GM19025 (cell line): ENCODE measurements around the gene FOXK2.

Experiments
- ATAC-seq: cut with Tn5 transposase; IDR thresholded peaks from one replicate; pipeline ENCODE4 v1.9.1; 2021; ENCODE audit warnings: mild to moderate bottlenecking, low read depth, moderate library complexity; ENCODE audit not compliant: unreplicated experiment

Gene FOXK2

DNA sequence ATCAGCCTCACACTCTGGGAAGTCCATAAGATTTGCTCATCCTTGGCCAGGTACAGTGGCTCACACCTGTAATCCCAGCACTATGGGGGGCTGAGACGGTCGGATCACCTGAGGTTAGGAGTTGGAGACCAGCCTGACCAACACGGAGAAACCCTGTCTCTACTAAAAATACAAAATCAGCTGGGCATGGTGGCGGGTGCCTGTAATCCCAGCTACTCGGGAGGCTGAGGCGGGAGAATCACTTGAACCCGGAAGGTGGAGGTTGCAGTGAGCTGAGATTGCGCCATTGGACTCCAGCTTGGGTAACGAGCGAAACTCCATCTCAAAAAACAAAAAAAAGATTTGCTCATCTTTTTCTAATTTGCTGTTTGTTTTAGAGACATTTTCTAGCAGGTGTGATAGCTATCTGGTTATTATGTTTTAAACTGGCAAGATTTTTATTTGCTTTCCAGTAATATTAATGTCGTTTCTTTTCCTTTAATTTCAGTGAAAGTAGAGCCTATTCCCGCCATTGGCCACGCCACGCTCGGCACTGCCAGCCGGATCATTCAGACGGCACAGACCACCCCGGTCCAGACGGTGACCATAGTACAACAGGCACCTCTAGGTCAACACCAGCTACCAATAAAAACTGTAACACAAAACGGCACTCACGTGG is 67.2 kb downstream of the FOXK2 start:
- ATAC-seq = no peak

DNA sequence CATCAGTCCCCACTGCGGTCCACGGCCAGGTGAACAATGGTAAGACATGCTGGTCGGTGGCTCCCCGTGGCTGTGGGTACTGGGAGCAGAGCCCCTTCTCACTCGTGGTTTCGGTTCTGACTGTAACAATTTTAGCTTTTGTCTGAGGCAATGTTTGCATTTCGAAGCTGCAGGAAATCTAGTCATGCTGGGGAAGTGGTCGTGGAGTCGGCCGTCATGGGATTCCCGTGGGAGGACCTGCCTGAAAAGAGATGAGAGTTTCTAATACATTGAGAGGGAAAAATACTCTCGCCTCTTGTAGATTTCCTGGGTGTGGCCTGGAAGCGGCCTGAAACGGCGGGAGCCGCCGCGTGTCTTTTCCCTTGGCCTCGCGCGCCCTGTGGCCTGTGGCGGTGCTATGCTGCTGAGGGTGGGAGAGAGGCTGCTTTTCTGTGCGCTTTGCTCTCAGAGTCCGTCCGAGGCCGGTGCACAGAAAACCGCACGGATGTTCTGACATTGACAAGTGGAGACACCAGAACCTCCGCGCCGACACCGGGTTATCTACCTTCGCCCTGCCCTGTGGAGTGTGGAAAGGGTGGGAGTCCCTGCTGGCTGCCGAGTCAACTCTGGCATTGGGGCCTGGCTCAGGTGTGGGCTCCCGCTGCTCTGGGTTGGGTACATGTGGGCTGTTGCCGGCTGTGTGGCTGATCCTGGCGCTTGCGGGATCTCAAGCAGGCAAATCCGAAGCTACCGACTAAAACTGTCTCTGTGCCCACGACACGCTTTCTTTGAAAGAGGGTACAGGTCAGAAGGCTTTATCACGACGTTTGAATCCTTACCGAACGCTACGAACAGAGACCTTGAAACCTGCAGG is 67.9 kb downstream of the FOXK2 start:
- no peak for ATAC-seq

DNA sequence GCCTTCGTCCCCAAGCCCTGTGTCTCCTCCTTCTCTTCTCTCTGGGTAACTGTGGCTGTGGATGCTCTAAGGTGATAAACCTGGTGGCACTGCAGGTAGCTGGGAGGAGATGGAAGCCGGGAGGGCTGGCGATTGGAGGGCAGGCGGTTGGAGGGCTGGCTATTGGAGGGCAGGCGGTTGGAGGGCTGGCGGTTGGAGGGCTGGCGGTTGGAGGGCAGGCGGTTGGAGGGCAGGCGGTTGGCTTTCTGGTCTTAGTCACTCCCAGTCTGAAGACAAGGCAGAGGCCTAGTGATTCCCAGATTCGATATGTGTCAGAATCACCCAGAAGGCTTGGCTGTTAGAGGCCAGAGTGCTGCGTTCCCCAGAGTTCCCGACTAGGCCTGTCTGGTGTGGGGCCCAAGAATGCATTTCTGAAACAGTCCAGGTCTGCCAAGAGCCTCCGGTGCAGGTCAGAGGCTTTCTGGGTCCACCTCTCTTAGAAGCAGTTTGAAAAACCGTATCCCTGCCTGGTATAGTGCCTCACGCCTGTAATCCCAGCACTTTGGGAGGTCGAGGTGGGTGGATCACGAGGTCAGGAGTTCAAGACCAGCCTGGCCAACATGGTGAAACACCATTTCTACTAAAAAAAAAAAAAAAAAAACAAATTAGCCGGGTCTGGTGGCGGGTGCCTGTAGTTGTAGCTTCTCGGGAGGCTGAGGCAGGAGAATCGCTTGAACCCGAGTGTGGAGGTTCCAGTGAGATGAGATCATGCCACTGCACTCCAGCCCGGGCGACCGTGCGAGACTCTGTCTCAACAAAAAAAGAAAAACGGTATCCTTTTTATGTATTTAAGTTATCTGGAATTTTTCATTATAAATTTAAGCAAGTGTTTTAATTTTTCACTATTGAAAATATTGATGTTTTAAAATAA is 69.0 kb downstream of the FOXK2 start:
- ATAC-seq = no peak

DNA sequence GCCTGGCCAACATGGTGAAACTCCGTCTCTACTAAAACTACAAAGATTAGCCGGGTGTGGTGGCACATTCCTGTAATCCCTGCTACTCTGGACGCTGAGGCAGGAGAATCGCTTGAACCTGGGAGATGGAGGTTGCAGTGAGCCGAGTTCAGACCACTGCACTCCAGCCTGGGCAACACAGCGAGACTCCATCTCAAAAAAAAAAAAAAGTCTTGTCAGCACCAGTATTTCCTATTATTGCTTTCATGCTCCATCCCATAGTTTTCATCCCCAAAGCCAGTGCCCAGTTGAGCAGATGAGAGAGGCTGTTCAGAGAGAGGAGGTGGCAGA is 70.3 kb downstream of the FOXK2 start:
- ATAC-seq = no peak

DNA sequence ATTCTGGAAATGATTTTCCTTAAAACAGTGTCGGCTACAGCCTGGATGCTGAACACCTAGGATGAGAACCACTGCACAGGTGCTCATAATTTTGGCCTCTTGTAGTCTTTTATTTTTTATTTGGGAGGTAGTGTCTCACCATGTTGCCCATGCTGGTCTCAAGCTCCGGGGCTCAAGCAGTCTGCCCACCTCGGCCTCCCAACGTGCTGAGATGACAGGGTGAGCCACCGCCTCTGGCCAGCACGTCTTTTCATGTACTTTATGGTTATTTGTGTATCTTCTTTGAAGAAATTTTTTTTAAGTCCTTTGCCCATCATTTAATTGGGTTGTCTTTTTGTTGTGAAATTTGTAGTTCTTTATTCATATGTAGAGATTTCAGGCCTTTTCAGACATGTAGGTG is 70.7 kb downstream of the FOXK2 start:
- ATAC-seq = no peak

DNA sequence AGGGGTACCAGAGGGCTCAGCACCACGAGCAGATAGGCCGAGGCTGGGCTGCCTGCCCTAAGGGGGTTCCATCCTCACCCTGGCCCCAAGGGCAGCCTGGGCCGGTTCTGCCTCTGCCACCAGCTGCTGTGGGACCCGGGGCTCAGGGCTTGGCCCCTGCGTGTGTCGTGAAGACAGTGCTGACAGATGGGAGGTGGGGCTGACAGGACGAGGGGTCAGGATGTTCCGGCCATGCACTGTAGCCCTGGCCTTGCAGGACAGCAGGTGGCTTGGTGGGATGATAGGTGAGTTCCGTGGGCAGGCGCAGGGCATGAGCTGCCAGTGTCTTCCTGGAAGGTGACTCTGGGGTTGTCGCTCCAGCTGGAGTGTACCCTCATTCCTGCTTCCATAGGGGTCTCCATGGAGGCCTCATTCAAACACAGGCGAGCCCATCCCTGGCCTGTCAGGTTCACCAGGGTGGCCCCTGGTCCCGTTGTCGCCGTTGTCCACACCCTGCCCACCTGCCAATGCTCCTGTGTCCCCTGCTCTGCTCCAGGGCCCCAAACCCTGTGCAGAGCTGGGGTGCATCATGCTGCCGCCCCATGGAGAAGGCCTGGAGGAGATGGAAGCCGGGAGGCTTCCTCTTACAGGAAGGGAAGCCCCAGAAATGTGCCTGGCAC is 71.5 kb downstream of the FOXK2 start:
- ATAC-seq = no peak

DNA sequence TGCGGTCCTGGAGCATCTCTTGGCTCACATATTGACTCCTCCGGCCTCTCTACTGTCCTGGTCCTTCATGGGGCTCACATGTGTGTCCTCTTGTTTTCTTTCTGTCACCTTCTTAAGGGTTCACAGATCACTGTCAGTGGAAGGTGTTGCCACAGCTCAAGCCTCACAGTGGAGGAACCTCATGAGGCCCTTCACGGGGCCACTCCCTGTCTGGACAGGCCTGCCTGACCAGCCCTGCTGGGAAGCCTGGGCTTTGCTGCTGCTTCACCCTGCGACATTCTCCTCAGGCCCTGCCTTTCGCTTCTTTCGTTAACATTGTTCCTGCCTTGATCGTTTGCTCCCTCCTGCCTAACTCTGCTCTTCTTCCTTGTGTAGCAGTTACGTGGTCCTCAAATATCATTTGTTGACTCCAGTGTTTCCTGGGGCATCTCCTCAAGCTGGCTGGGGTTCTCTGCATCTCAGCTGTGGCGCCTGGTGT is 72.8 kb downstream of the FOXK2 start:
- ATAC-seq = no peak

DNA sequence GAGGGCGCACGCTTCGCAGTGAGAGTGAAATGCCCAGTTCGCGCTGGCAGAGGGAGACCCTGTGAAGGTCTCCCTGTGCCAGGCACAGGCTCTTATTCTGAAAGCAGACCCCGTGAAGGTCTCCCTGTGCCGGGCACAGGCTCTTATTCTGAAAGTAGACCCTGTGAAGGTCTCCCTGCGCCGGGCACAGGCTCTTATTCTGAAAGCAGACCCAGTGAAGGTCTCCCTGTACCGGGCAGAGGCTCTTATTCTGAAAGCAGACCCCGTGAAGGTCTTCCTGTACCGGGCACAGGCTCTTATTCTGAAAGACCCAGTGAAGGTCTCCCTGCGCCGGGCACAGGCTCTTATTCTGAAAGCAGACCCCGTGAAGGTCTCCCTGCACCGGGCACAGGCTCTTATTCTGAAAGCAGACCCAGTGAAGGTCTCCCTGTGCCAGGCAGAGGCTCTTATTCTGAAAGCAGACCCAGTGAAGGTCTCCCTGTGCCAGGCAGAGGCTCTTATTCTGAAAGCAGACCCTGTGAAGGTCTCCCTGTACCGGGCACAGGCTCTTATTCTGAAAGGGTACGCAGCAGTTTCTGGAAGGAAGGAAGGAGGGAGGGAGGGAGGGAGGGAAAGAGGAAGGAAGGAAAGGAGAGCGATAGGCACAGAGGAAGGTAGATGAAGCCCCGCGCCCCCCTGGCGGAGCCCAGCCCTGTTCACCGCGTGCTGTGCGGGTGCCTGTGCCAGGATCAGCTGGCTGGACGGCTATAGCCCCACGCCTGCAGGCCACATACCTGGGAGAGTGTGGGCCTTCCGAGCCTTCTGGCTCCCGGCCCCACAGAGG is 73.4 kb downstream of the FOXK2 start:
- no peak for ATAC-seq

DNA sequence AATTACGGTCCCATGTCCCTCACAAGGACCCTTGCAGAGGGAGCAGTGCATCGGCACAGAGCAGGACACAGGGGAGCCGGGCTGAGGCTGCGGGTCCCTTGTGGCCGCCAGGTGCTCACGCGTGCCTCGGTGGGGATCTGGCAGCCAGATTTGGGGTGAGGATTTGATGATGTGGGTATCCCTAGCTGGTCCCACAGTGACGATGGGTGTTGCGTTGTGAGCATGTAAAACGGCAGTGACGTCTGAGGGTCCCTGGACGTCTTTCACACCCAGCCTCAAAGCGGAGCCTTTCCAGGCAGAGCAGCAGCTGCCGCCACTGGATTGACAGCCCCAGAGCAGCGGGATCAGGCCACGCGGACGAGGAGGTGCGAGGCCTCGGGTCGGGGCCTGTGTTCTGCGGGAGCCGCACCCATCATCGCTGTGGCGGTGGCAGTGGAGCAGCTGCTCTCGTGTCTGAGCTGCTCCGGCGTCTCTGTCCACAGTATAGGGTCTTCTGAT is 74.1 kb downstream of the FOXK2 start:
- no peak for ATAC-seq

DNA sequence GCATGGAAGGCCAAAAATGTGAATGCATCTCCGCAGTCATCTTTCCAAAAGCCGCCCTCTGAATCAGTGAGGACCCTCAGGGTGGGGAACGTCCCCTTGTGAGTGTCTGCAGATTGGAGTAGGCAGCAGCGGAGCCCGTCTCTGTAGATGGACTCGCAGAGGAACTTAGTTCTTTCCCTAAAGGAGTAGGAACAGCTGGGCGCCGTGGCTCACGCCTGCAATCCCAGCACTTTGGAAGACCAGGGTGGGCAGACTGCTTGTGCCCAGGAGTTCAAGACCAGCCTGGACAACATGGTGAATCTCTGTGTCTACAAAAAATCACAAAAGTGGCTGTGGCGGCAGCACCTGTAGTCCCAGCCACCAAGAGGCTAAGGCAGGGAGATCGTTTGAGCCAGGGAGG is 75.0 kb downstream of the FOXK2 start:
- ATAC-seq = no peak

DNA sequence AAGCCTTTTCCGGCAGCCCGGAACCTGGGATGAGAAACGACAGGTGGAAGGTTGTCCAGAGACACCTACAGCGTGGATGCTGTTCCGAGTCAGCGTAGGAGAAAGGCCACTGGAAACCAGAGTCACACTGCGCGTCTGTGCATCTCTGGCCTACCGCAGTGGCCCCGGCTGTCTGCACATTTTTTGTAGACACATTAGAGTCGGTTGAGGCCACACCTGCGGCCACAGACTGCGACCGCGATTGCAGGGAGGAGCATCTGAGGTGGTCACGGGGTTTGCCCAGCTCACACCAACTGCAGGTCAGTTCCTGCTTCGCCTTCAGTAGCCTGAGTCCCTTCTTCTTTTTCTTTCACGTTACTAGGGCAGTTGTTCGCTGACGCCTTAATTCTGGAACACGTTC is 76.4 kb downstream of the FOXK2 start:
- ATAC-seq = no peak

DNA sequence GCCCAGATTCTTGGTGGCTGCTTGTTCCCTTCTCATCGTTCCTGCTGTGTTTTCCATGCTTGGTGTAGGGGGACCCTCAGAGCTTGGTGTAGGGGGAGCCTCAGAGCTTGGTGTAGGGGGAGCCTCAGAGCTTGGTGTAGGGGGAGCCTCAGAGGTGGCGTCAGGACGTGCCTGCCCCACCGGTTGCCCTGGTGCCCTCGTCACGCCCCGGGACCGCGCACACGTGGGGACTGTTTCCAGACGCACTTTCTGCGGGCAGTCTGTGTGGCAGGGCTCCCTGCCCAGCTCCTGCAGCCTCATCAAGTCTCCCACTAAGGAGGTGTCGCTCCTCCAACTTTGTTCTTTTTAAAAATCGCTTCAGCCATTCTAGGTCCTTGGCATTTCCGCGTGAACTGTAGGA is 76.8 kb downstream of the FOXK2 start:
- no peak for ATAC-seq

DNA sequence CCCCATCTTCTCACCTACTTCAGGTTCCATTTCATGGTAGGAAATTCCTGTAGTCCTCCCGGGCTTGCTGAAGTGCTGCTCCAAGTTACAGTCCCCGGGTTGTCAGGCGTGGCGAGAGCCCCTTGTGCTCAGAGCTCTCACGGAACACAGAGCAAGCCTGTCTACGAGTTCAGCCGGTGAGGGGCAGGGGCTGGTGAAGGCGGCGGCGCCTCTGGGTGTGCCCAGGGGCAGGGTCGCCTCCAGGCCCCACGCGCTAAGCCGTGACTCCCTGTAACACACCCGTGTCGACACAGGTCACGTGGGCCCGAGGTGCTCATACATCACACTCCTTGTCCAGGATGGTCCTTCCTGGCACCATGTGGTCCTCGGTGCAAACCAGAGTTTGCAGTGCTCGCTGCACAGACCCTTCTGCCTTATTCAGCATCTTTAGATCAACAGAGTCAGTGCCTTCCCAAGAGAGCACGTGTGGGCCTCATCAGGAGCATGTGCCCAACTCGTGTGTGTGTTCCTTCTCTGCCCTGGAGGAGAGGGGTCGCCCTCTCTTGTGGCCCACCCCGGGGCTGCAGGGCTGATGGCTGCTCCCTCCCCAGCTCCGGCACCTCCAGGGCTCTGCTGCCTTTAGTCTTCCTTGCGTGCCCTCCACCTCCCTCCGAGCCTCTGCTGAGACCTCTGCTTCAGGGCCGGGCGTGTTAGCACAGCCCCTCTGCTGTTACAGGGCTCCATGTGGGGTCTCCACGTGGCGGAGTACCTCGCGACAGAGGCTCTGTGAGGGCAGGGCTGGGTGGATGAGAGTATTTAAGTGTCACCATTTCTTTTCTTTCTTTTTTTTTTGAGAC is 77.5 kb downstream of the FOXK2 start:
- ATAC-seq = no peak

DNA sequence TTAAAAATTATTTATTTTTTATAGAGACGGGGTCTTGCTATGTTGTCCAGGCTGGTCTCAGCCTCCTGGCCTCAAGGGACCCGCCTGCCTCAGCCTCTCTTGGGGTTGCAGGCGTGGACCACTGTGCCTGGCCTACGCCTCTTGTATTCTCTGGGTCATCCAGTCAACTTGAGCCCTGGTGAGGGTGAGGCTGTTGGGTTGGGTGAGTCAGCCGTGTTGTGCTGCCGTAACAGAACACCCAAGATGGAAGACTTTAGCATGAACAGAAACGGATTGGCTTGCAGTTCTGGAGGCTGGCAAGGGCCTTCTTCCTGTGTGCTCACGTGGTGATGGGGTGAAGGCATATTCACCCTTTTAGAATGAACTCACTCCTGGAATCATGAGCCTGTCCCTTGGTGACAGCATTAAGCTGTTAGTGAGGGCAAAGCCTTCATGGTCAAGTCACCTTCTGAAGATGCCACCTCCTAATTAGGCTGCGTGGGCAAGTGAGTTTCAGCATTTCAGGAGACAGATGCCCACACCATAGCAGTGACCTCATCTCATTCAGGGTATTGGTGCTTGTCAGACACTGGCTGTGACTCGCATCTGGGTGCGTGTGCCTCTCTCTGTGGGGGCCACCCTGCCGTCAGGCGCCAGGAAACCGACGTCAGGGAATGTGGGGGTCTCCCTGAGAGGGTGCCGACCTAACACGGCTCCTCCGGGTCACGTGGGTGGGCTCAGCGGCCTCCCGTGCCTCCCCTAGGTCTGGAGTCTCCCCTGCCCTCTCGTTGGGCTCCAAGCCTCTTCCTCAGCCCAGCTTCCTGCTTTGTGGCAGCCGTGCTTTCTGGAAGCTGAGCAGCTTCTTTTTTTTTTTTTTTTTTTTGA is 79.0 kb downstream of the FOXK2 start:
- no peak for ATAC-seq

DNA sequence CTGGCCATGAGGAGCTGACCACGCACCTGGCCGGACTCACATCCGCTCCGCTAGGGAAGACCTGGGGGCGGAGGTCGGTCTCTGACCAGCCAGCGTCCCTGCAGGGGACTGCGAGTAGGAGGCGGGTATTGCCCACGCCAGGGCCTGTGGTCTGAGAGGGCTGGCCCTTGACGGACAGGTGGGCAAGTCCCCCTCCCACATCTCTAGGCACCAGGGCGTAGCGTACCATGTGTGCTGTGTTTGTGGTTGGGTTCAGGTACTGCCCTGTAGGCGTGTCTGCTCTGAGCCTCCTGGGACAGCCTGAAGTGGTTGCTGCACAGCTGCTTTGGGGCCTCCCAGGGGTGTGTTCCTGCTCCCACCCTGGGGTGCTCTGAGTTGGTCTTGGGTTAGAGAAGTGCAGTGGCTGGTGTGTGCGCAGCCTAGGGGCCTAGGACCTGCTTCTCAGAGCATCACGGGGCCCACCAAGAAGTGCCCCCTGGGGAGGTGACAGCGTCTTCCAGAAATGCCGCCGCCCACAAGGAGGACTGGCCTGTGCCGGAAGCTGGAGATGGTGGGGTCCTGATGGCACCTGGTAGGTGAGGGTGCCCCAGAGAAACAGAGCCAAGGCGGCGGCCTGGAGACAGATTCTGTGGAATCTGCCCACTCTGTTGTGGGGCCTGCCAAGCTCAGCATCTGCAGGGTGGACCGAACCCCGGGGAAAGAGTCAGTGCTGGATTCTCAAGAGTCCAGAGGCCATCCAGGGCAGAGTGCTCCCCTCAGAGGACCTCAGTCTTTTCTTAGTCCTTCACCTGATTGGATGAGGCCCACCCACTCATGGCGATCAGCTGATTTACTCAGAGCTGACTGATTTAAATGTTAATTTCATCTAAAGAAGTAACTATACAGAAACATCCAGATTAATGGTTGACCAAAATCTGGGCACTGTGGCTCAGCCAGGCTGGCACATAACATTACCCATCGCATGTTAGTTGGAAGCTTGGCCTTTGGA is 80.4 kb downstream of the FOXK2 start:
- ATAC-seq = no peak

DNA sequence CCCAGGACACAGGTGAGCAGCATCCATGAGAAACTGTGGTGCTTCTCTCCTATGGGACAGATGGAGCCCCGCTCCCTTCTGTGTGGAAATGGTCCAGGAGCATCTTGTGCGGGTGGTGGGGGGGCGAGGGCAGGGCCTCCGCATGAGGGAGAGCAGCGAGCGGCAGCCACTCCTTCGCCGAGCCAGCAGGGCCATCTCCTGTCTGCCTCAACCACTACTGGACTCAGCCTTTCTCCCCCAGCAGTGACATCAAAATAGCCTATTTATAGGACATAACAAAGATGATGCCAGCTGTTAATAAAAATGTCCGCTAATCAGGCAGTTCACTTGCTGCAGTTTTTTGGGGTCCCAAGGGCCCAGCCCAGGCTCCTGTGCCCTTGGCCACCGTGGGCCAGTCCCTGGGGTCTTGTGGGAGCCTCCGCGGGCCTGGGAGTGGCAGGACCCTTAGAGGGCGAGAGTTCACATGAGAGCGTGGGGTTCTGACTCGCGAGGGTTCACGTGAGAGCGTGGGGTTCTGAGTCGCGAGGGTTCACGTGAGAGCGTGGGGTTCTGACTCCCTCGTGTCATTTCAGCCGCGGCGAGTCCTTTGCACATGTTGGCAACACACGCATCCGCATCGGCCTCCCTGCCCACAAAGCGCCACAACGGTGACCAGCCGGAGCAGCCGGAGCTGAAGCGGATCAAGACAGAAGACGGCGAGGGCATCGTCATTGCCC is 81.4 kb downstream of the FOXK2 start:
- no peak for ATAC-seq
